Astrocyte of the hippocampus (primary cell): ENCODE results near the gene OR51E1.

Experiments
- DNase-seq: peaks from one replicate; pipeline ENCODE4 v3.0.0; 2011; ENCODE audit warnings: low read depth, low spot score

The OR51E1 gene

GRCh38 chr11:4654635-4655369, 11.0 kb downstream of the OR51E1 start:
- DNase-seq: no peak

- DNase-seq: no peak
Measured at GRCh38 chr11:4658629-4659445, 15.1 kb downstream of the OR51E1 start.

- DNase-seq: no peak
Measured at GRCh38 chr11:4662876-4663275, 19.1 kb downstream of the OR51E1 start.

GRCh38 chr11:4664183-4664582, 20.4 kb downstream of the OR51E1 start:
- no peak for DNase-seq

GRCh38 chr11:4664786-4665185, 21.0 kb downstream of the OR51E1 start:
- DNase-seq: no peak

GRCh38 chr11:4665424-4665823, 21.6 kb downstream of the OR51E1 start:
- DNase-seq: no peak

- DNase-seq: no peak
Measured at GRCh38 chr11:4671741-4672140, 28.0 kb downstream of the OR51E1 start.

- peak; percentile 2 for DNase-seq
Measured at GRCh38 chr11:4672470-4672869, 28.7 kb downstream of the OR51E1 start.

GRCh38 chr11:4673781-4674180, 30.0 kb downstream of the OR51E1 start:
- DNase-seq: no peak

GRCh38 chr11:4677948-4678347, 34.2 kb downstream of the OR51E1 start:
- DNase-seq: no peak

GRCh38 chr11:4680341-4680740, 36.6 kb downstream of the OR51E1 start:
- no peak for DNase-seq

- DNase-seq: peak; percentile 16
Measured at GRCh38 chr11:4682623-4683419, 39.0 kb downstream of the OR51E1 start.

- no peak for DNase-seq
Measured at GRCh38 chr11:4684631-4685285, 41.0 kb downstream of the OR51E1 start.

- no peak for DNase-seq
Measured at GRCh38 chr11:4695442-4695841, 51.7 kb downstream of the OR51E1 start.

- peak; percentile 4 for DNase-seq
Measured at GRCh38 chr11:4697585-4697984, 53.8 kb downstream of the OR51E1 start, which contains the start of gene OR51E2. TSS of gene OR51E2 (minus strand) at chr11:4697853. CDS start at chr11:4682711, 15,142 bp downstream.

- DNase-seq: no peak
Measured at GRCh38 chr11:4699697-4700435, 56.1 kb downstream of the OR51E1 start.

GRCh38 chr11:4700436-4700820, 56.6 kb downstream of the OR51E1 start:
- DNase-seq: no peak

- no peak for DNase-seq
Measured at GRCh38 chr11:4704054-4704789, 60.4 kb downstream of the OR51E1 start, which contains the start of gene MMP26. TSS of gene MMP26 (plus strand) at chr11:4704784.

GRCh38 chr11:4704790-4705334, 61.1 kb downstream of the OR51E1 start:
- DNase-seq: no peak
